ENCODE data around the gene TRMT10B.

Gene TRMT10B, protein sequence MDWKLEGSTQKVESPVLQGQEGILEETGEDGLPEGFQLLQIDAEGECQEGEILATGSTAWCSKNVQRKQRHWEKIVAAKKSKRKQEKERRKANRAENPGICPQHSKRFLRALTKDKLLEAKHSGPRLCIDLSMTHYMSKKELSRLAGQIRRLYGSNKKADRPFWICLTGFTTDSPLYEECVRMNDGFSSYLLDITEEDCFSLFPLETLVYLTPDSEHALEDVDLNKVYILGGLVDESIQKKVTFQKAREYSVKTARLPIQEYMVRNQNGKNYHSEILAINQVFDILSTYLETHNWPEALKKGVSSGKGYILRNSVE

DNA sequence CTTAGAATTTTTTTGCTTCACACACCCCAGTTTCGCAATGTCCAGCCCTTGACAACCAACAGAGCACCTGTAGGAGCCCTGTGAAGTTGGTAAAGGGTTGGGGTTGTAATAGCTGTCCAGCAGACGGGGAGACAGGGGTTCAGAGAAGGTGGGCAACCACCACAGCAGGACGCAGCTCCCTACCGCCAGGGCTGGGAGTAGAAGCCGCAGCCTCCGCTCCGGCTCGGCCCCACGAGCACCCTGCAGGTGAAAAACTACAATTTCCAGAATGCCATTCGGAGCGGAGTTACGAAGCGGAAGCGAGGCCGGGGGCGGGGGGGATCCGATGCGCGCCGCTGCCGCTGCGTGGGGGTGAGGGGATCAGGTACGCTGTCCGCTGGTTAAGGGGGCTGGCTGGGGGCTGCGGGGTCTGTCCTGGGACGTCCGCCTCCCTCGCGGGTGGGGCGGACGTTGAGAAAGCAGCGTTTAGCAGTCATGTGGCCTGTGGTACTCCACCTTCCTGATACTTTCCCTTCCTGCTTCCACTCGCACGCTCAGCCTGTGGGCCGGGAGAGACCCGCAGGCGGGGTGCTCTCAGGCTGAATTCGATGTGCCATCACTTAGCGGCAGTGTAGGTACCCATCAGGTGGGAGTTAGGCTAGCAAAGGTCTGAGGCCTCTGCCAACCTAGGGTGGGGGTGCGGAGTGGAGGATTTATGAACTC is at the start of gene TRMT10B:
TRMT10B (plus strand) TSS at position 317 of the 702 bp plus-strand sequence. CDS start 8,127 bp downstream, outside the sequence.
- peak; percentile 90 for DNase-seq

DNA sequence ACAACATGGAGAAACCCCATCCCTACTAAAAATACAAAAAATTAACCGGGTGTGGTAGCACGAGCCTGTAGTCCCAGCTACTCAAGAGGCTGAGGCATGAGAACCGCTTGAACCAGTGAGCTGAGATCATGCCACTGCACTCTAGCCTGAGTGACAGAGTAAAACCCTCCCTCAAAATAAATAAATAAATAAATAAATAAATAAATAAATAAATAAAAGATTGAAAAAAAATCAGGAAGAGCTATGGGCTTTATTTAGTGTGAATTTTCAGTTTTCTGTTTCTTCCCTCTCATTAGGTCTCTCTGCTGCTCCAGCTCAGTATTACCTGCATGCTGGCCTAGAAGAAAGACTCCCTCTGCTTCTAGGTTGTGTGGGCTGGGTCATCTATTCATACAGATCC is 47.8 kb upstream of the TRMT10B start:
- no peak for DNase-seq

DNA sequence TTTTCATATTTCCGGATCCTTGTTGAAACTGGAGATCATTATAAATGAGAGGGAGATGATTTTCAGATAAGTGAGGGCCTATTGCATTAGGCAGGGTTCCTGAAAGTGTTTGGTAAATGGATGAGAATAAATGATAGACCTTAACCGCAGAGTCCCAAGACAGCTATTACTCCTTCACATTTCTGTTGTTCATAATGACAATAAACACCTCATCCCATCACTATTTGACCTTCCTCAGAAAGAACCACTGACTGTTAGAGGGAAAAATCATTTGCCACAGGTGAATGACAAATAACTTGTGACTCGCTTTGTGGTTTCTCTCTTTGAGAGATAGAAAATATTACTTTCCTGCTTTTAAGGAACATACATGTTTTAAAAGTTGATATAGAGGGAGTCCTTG is 47.3 kb upstream of the TRMT10B start:
- no peak for DNase-seq

DNA sequence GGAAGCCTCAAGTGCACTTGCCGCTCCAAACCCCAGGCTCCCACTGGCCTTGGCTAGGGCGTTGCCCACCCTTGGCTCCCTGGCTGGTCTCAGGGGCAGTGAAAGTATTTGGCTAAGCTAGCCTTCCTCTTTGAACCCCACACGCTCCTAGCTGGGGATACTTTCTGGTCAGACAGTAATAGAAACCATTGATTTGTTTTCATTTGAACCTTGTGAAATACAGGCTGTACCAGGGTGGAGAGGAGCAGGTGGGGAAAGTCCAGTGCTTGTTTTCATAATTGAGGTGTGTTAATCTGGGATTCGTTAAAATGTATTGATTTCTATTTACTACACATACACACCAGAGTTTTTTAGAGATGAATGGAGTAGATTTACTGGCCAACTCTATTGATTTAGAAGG is 45.9 kb upstream of the TRMT10B start:
- DNase-seq: no peak

DNA sequence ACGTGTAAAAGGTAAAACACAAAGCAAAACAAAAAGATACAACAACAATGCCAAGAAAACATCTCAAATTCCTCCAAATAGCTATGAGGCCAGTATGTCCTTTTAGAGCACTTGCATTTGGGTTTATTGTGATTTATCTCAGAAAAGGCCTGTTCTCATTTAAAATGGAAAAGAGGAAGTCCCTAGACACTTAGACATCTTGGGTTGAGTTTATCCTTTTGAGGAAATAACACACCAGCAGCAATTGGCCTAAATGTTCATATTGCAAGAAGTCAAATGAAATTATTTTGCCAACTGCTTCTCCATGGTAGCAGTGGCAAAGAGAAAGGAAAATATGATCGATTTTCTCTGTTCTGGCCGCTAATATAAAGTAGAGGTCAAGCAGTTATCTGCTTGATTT is 43.6 kb upstream of the TRMT10B start:
- DNase-seq: no peak

DNA sequence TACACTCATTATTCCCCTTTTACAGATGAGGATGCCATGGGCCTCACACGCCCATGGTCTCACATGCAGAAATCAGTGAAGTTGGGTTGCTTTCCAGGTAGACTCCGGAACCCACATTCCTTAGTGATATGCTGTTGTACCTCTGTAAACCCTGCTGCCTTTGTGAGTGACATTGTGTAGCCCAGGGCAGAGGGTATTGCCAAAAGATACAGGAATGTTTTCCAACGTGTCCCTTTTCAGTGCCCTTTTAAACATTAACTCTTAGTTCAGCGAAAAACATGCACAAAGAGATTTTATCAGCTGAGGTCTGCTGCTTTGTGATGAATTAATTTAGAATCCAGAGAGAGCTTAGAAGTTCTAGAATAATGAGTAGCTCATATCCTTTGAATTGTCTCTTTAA is 38.3 kb upstream of the TRMT10B start:
- no peak for DNase-seq

DNA sequence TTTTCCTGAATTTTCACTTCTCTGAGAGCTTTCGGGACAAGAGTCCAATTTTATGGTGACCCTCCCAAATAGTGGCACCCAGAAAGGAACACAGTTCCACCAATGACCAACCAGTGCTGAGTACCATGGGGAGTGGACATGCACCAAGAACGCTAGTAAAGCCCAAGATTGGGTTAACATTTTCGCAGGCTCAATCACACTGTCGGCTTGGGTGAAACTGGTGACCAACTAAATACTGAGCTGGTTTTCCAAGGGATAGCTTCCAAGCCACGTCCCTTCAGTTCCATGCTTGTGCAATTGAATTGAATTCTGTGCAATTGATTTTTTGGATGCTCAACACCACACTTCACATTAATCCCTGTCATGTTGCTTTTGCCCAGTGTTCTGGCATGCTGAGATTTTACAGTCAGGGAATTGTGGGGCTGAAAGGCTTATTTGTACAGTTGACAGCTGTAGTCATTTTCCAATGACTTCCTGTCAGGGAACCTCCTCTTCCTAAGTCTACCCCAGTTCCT is 37.6 kb upstream of the TRMT10B start:
- peak; percentile 31 for DNase-seq

DNA sequence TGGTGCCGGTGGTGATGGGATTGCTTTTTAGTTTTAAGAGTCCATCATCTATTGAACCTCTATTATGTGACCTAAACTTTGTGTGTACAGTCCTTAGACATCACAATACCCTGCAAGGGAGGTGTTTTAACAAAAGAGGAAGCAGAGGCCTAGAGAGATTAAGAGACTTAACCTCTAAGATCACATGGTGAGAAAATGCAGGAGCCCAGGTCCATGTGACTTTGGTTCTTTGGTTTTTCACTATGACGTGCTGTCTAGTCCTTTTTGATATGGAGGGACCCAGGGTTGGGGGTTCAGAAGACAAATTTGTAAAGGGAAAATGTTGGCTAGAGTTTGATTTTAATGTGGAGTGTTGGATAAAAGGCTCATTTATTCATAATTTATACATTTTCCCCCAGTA is 34.1 kb upstream of the TRMT10B start:
- no peak for DNase-seq

DNA sequence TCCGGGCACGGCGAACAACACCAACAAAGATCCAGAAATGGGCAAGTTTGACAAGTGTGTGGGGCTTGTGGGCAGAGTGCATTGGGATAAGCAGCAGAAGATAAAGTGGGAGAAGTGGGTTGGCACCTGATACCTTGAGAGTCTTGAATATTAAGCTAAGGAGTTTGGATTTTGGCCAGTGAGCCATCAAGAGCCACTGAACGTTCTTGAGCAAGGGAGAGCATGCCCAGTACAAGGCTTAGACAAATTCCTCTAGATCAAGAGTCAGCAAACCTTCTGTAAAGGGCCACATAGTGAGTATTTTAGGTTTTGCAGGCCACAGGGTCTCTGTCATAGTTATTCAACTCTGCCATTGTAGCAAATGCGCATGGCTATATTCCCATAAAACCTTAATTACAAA is 26.6 kb upstream of the TRMT10B start:
- no peak for DNase-seq

DNA sequence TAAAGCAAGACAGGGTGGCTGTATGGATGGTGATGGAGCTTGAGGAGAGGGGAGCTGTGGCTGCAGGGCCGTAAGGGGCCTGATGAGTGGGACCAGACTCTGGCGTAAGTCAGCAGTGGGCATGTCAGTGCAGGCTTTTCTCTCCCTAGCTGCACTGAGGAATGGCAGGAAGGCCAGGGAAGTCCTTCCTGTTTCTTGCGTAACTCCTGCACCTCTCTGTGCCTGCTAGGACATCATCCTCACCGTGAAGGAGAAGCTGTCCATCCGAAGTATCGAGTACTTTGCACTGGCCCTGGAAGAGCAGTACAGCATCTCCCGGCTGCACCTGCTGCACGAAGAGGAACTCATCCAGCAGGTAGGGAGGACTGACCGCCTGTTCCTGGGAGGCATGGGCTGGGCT is 24.1 kb upstream of the TRMT10B start:
- DNase-seq: no peak

DNA sequence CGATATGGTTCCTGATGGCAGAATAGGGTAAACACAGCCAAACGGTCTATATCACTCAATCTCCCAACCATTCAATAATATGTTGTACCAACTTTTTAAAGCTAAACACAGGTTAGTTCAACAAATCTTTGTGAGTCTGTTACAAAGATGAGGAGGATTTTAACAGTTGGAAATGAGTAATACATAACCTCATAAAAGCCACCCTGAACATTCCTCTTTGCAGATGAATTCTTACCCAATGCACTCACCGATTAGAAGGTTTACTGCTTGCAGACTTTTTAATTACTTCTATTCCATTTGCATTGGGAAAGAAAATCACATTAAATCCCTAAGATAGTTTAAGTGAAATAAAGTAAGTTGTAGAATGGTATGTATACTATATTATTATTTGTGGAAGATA is 23.3 kb upstream of the TRMT10B start:
- DNase-seq: no peak

DNA sequence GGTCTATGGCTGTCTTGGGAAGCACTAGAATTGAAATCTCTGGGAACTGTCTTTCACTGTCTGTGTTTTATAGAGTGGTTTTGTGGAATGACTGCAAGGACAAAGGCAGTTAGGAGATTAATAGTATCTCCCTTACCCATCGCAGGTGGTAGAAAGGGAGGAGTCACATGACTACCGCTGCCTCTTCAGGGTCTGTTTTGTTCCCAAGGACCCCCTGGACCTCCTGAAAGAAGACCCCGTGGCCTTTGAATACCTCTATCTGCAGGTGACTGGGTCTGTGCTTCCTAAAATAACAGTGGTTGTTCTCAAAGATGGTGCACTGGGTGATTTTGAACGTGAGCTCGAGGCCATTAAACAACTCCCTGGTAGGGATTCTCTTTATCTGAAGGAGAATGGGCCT is 22.8 kb upstream of the TRMT10B start:
- no peak for DNase-seq

DNA sequence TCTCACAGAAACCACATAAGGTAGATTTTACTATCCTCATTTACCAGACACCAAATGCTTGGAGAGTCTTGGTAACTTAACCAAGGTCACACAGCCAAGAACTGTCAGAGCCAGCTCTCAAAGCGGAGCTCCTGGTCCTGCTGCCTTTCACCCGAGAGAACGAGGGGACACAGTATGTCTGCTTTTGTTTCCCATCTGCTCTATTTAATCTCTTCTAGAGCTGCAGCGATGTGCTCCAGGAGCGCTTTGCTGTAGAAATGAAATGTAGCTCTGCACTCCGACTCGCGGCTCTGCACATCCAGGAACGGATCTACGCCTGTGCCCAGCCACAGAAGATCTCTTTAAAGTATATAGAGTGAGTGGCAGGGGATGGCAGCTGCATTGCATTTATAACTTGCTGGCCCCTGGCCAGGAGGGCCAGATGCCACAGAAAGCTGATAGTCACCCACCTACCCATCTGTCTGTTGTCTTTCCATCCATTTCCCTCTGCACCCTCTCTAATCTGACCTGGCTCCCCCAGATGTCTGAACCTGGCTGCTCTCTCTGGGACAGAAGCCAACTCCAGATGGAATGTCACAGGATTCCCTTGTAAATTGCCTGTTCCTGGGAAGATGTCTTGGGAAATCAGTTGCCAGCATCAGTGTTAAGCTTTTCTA is 21.4 kb upstream of the TRMT10B start:
- peak; percentile 98 for DNase-seq

DNA sequence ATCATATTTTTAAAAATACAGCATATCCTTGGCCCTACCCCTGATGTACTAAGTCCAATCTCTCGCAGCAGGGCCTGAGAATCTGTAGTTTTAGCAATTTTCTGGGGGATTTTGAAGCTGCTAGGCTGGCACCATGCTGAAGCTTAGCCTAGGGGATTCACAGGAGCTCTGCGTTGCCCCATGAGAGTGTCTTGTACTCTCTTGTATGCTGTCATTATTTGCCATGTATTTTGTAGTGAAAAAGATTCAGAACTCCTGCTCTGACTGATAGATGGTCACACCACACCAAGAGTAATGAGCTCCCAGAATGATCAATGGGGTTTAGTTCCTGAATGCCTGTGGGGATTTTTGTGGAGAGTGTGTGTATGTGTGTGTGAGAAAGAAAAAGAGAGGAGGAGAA is 20.7 kb upstream of the TRMT10B start:
- peak; percentile 44 for DNase-seq

DNA sequence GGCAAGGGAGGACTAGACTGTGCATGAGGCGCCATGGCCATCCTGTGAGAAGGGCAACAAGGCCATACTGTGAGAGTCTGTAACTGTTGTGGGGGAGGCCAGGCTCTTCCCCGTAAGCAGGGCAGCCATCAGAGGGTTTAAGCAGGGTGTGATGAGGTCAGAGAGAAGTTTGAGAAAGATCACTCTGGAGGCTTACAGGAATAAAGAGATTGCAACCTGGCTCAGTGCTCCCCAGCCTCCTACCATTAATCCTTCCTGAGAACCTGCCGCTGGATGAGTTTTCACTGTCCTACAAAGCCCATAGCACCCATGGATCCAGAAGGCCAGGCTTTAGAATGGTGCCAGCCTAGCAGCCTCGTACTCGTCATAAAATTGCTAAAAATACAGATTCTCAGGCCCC is 14.4 kb upstream of the TRMT10B start:
- DNase-seq: no peak

DNA sequence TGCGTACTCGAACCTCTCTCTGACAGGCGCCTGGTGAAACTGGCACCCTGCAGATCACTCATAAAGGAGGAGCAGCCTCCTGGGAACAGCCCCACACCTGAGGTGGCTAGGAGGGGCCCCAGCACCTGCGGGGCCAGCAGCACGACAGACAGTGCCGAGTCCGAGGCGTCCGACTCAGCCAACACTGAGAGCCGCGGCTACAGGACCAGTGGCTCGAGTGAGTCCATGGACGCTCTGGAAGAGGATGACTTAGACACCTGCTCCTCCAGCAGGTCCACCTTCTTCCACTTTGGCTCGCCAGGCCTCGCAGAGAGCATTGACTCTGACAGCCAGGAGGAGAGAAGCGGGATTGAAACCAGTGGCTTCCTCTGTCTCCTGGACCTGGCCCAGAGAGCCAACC is 13.5 kb upstream of the TRMT10B start:
- DNase-seq: no peak

DNA sequence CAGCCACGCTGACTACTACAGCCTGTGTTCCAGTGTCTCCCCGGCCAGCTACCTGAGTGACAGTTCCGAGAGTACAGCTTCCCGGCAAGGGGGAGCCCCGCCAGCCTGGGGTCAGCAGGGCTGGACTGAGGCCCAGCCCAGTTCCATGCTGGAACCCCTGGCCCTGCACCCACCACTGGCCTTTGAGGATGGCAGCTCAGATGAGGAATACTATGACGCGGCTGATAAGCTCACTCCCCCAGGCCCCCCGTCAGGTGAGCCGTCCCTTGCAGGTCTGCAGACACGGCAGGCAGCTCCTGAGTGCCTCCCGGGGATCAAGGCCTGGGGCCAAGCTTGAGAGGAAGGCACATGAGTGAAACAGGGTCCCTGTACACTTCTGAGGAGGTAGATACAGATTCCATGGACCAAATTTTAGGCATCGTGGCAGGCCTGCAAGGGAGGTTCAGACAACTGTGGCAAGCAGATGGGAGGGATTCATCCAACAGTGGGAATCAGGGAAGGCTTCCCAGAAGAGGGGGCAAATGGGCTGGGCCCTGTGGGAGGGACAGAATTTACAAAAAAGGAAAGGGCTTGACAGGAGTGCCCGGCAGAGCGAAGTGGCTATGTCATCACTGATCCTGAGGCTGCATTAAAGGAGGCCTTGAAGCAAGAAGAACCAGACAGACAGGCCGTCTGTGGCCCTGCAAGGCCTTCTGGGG is 12.8 kb upstream of the TRMT10B start:
- DNase-seq: no peak

DNA sequence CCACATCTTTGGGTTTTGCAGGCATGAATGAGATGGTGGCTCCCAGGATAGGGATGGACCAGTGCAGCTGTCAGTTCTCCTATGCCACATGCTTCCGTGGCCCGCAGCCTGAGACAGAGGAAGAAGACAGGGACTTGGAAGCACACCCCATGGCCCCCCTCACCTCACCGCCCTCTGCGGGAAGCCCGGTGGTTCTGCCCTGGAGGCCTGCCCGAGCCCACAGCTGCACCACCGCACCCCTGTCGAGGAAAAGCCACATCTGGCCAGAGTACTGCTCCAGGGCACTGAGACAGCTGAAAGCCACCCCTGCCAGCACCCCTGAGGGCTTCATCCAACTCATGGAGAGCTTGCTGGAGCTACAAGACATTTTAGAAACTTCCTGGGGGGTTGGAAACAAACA is 7.6 kb upstream of the TRMT10B start:
- DNase-seq: peak; percentile 38

DNA sequence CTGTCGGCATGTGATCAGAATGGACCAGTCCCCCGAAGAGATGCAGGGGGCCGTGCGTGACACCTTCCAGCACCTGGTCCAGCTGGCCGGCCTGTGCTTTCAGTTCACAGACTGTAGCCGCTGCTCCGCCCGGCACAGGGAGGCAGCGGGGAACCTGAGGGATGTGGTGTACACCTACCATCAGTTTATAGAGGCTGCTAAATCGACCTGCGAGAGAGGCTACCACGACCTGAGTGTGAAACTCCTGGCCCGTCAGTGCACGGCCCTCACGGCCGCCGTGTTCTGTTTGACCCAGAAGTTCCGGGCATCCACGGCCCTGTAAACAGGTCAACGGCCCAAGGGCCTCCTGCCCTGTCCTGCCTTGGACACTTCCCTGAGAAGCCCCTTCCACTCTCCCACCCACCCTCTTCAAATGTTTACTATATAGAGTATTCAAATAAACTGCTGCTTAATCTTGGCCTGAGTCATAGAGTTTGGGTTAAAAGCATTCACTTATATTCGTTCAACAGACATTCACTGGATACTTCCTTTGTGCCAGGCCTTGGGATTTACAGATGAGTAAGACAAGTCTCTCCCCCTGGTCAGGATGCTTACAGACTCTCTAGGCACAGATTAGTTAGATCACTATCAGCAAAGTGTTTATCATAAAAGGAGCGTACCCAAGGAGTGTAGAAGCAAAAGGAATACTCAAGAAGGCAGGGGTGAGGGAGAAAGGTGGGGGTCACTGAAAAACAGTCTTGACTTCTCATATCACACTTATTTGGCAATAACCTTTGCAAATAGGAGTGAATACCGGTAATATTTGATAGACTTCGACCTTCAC is 6.9 kb upstream of the TRMT10B start:
- no peak for DNase-seq

DNA sequence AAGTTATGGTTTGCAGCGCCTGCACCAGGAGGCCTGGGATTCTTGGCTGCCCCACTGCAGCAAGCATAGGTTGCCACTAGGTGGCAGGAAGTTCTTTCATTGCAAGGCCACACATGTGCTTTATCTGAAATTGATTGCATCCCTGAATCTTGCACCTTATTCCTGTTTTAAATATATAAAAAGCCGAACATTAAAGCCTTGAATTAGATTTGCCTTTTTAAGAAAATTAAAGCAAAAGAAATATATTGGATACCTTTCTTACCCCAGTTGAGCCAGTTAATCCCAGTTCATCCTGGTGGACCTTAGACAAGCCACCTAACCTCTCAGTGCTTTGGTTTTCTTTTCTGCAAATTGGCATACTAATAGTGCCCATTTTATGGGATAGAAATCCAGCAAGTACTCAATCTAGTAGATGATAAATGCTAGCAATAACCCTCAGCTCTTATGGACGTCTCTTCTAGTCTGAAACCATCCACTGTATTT is 6.3 kb upstream of the TRMT10B start:
- DNase-seq: peak; percentile 77

DNA sequence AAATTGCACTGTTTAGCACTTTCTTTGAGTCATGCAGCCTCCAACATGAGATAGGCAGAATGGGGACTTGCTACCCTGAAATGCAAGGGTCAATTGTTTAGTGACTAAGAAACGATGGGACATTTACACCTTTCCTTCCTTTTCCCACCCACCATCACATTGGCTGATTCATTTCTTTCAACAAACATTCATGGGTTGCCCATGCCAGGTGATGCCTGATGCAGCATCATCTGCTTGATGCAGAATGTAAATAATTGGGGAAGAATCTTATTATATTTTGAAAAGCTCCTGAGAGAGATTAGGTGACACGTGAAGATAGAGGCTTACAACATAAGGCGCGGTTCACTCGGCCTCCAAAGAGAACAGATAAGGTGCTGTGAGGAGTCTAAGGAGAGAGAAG is 4.5 kb upstream of the TRMT10B start:
- no peak for DNase-seq

DNA sequence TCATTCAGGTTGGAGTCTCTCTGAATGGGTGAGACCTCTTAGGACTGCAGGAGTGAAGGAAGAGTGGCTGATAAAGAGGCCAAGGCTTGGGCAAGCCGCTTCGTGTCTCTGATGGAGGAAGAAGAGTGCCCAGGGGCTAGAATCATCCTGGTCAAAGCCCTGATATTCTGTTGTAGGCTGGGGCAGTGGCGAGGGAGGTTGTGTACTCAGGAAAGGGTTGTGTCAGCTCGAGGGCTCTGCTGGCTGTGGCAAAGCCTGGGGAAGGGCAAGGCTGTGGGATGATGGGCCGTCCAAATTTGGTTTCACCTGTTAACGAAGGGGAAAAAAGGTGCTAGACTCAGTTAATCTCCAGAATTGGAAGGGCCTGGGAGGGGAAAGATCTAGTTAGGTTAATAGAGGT is 2.4 kb upstream of the TRMT10B start:
- DNase-seq: no peak
